ENCODE data around the gene MYH16. TPM values are rescaled to one million over a fixed set of nuclear protein-coding genes. Genes with fewer than 3 reads are reported as not detected.
"Not testable (repeated sequence)": the region's sequence is repeated elsewhere in the genome, so short reads cannot be mapped to it uniquely, and the experiment has no call there.

MYH16 gene
- polyA plus RNA-seq, 1 experiment: not detected

- no peaks in the 10 kb centered on the region for H3K27me3 ChIP-seq (ENCODE audit: control insufficient read depth, insufficient read depth, low read length)
- no peak for DNase-seq (ENCODE audit: low read depth)
- TF ChIP-seq CTCF (IDR thresholded peaks at IDR 0.05; ENCODE audit: insufficient read depth, low read depth, low read length): no peak
- H3K4me3 ChIP-seq (ENCODE audit: low read depth, low read length): no peak overlapping the region
- ChIA-PET CTCF (interaction anchor here (1.4 kb wide), 1 partner anchor 10 kb away, joined by 4 read pairs; no protein-coding TSS in a partner anchor), POLR2A (no interaction called here)
- no peaks in the 10 kb centered on the region for H3K36me3 ChIP-seq (ENCODE audit: control insufficient read depth, insufficient read depth, low read length)
Observed at GRCh38 chr7:99278180-99278579, 5.5 kb downstream of the MYH16 start.

GRCh38 chr7:99284165-99284564 is 11.5 kb downstream of the MYH16 start:
- POLR2A ChIA-PET; DNase-seq (ENCODE audit: low read depth); H3K27me3 ChIP-seq (ENCODE audit: control insufficient read depth, insufficient read depth, low read length); H3K36me3 ChIP-seq (ENCODE audit: control insufficient read depth, insufficient read depth, low read length); H3K4me3 ChIP-seq (ENCODE audit: low read depth, low read length): not testable (repeated sequence)
- CTCF ChIA-PET: interaction anchor here (1.0 to 1.5 kb wide), 2 partner anchors 12 to 247 kb away, joined by 3 read pairs; no protein-coding TSS in a partner anchor

- H3K27me3 ChIP-seq (ENCODE audit: control insufficient read depth, insufficient read depth, low read length): no peaks in the 10 kb centered on the region
- TF ChIP-seq CTCF (IDR thresholded peaks at IDR 0.05; ENCODE audit: insufficient read depth, low read depth, low read length): no peak
- no peak for DNase-seq (ENCODE audit: low read depth)
- H3K36me3 ChIP-seq (ENCODE audit: control insufficient read depth, insufficient read depth, low read length): no peaks in the 10 kb centered on the region
- CTCF ChIA-PET: no interaction called here
- H3K4me3 ChIP-seq (ENCODE audit: low read depth, low read length): no peak overlapping the region
- POLR2A ChIA-PET: no interaction called here
Observed at GRCh38 chr7:99287779-99288534, 15.3 kb downstream of the MYH16 start.

- H3K27me3 ChIP-seq (ENCODE audit: control insufficient read depth, insufficient read depth, low read length): no peaks in the 10 kb centered on the region
- no peaks in the 10 kb centered on the region for H3K36me3 ChIP-seq (ENCODE audit: control insufficient read depth, insufficient read depth, low read length)
- H3K4me3 ChIP-seq (ENCODE audit: low read depth, low read length): no peak overlapping the region
- POLR2A ChIA-PET: no interaction called here
- no peak for TF ChIP-seq CTCF (IDR thresholded peaks at IDR 0.05; ENCODE audit: insufficient read depth, low read depth, low read length)
- no peak for DNase-seq (ENCODE audit: low read depth)
- CTCF ChIA-PET: no interaction called here
Observed at GRCh38 chr7:99289185-99289584, 16.5 kb downstream of the MYH16 start.

- CTCF ChIA-PET: interaction anchor here (0.9 kb wide), 1 partner anchor 10 kb away, joined by 3 read pairs; no protein-coding TSS in a partner anchor
- H3K4me3 ChIP-seq (ENCODE audit: low read depth, low read length); H3K27me3 ChIP-seq (ENCODE audit: control insufficient read depth, insufficient read depth, low read length); POLR2A ChIA-PET; H3K36me3 ChIP-seq (ENCODE audit: control insufficient read depth, insufficient read depth, low read length); DNase-seq (ENCODE audit: low read depth): not testable (repeated sequence)
Observed at GRCh38 chr7:99290148-99290547, 17.5 kb downstream of the MYH16 start.

GRCh38 chr7:99290980-99291607 is 18.5 kb downstream of the MYH16 start:
- Histone ChIP-seq H3K27me3 (ENCODE audit: control insufficient read depth, insufficient read depth, low read length) (no peaks in the 10 kb centered on the region), H3K36me3 (ENCODE audit: control insufficient read depth, insufficient read depth, low read length) (no peaks in the 10 kb centered on the region), H3K4me3 (ENCODE audit: low read depth, low read length) (no peak overlapping the region)
- no peak for TF ChIP-seq CTCF (IDR thresholded peaks at IDR 0.05; ENCODE audit: insufficient read depth, low read depth, low read length)
- ChIA-PET CTCF (interaction anchor here (0.6 to 1.5 kb wide), 3 partner anchors 9 to 251 kb away, joined by 3 read pairs; no protein-coding TSS in a partner anchor), POLR2A (no interaction called here)
- DNase-seq (ENCODE audit: low read depth): no peak

Data from BJ (cell line).